HepG2 (cell line): Measurements from ENCODE around the gene PIK3CB. TPM values are rescaled to one million over a fixed set of nuclear protein-coding genes. Genes with fewer than 3 reads are reported as not detected.

ENCODE experiments used
- ATAC-seq: fragments of 200-7000 bp; cut with Tn5 transposase; 3 replicates; pipeline ENCODE4 v1.9.1; 2020; ENCODE audit warnings: mild to moderate bottlenecking, moderate library complexity
- BruUV-seq: library from RNA; stranded (reverse); fragments of 400-500 nt; replicated peaks from 2 replicates; lab custom pipeline; 2021; lab: Mats Ljungman, UMichigan
- CTCF ChIA-PET: fragments of 300-600 bp; formaldehyde crosslinking; extraction: SDS; loops from one replicate; lab custom pipeline; 2021; ENCODE audit warnings: low total read pairs, inconsistent platforms, low intra/inter-chr PET ratio; lab: Yijun Ruan, JAX
- POLR2A ChIA-PET: fragments of 350-600 bp; sonication (Branson Sonifier 250); formaldehyde crosslinking; loops from one replicate; lab custom pipeline; 2020; ENCODE audit warnings: antibody characterized with exemption, inconsistent platforms; lab: Yijun Ruan, JAX
- DNase-seq: peaks from one replicate; pipeline ENCODE4 v3.0.0-alpha.2; 2015; ENCODE audit warnings: low spot score
- FAIRE-seq: peaks from 3 replicates; lab custom pipeline; 2011; peaks lifted over from hg19 to GRCh38; lab: Jason Lieb, UNC
- H2AFZ ChIP-seq: one replicate; pipeline ENCODE4 v1.6.1; 2011; ENCODE audit warnings: low read length, inconsistent platforms
- H3K27ac ChIP-seq: fragments of 300-600 bp; 3 replicates; pipeline ENCODE4 v1.8.0; 2011; ENCODE audit warnings: mixed run types, mild to moderate bottlenecking, mixed read lengths, low read length, inconsistent platforms; ENCODE audit not compliant: insufficient read depth; ENCODE audit errors: extremely low read length
- H3K27me3 ChIP-seq, 2 experiments: fragments of 200-600 bp in 1 of 2; 2 replicates in 1 of 2; 3 replicates in 1 of 2; pipeline versions ENCODE4 v1.6.0 to v1.8.0; 2011; ENCODE audit warnings: low read length in 2 of 2, mild to moderate bottlenecking in 2 of 2, moderate library complexity in 2 of 2, inconsistent platforms in 1 of 2; ENCODE audit not compliant: insufficient read depth in 2 of 2, control insufficient read depth in 1 of 2
- H3K36me3 ChIP-seq, 2 experiments: fragments of 200-600 bp in 1 of 2; replicated peaks in 1 of 2; 2 replicates in 1 of 2; 3 replicates in 1 of 2; pipeline versions ENCODE4 v1.5.1 to v1.8.0; 2011; ENCODE audit warnings: low read length in 2 of 2, inconsistent platforms in 1 of 2; ENCODE audit not compliant: insufficient read depth in 2 of 2, control insufficient read depth in 1 of 2
- H3K4me1 ChIP-seq: 2 replicates; pipeline ENCODE4 v1.5.1; 2012; ENCODE audit warnings: low read length, inconsistent platforms; ENCODE audit not compliant: insufficient read depth
- H3K4me2 ChIP-seq: 2 replicates; pipeline ENCODE4 v1.6.0; 2011; ENCODE audit warnings: low read depth, low read length, inconsistent platforms
- H3K4me3 ChIP-seq, 3 experiments: fragments of 200-600 bp in 1 of 3; sonication (generic), shearing (Covaris generic) in 1 of 3; replicated peaks in 1 of 3; 2 replicates each; pipeline ENCODE4 v1.5.1; 2011 to 2016; ENCODE audit warnings: low read length in 3 of 3, inconsistent platforms in 2 of 3, low read depth in 2 of 3, mild to moderate bottlenecking in 2 of 3, control low read depth in 1 of 3, mixed read lengths in 1 of 3; ENCODE audit not compliant: insufficient read depth in 1 of 3
- H3K79me2 ChIP-seq: one replicate; pipeline ENCODE4 v1.6.1; 2011; ENCODE audit warnings: low read length, inconsistent platforms; ENCODE audit not compliant: insufficient read depth
- H3K9ac ChIP-seq: 2 replicates; pipeline ENCODE4 v1.6.0; 2011; ENCODE audit warnings: mild to moderate bottlenecking, low read depth, low read length, inconsistent platforms; ENCODE audit not compliant: insufficient read depth
- H3K9me3 ChIP-seq: 2 replicates; pipeline ENCODE4 v1.5.1; 2012; ENCODE audit warnings: mild to moderate bottlenecking, low read length
- H4K20me1 ChIP-seq: 2 replicates; pipeline ENCODE4 v1.6.0; 2011; ENCODE audit warnings: inconsistent platforms, mild to moderate bottlenecking, low read length, moderate library complexity; ENCODE audit not compliant: insufficient read depth
- ATRX ChIP-seq: sonication (generic); formaldehyde crosslinking; IDR thresholded peaks from 2 replicates; pipeline ENCODE4 v1.4.0; 2020; ENCODE audit warnings: missing genetic modification reagents, borderline replicate concordance
- FOXK2 ChIP-seq: fragments of 450-650 bp; IDR thresholded peaks from 2 replicates; pipeline ENCODE4 v1.6.1; 2016
- HMGXB3 ChIP-seq: sonication (generic); formaldehyde crosslinking; IDR thresholded peaks from 2 replicates; pipeline ENCODE4 v1.4.0; 2020; ENCODE audit warnings: missing genetic modification reagents, borderline replicate concordance
- HNRNPK ChIP-seq: fragments of 200-400 bp; formaldehyde crosslinking; IDR thresholded peaks from 2 replicates; pipeline ENCODE4 v1.6.1; 2018; ENCODE audit warnings: low read length, low read depth, moderate library complexity, mild to moderate bottlenecking; ENCODE audit not compliant: poor library complexity, severe bottlenecking
- RNF219 ChIP-seq: sonication (generic); formaldehyde crosslinking; IDR thresholded peaks from 2 replicates; pipeline ENCODE4 v1.5.0; 2020; ENCODE audit warnings: mild to moderate bottlenecking, missing genetic modification reagents
- SIN3A ChIP-seq: IDR thresholded peaks from 2 replicates; pipeline ENCODE4 v1.6.1; 2011; ENCODE audit warnings: low read depth, mild to moderate bottlenecking, control low read depth, low read length, borderline replicate concordance
- ZNF121 ChIP-seq: sonication (generic); formaldehyde crosslinking; IDR thresholded peaks from 2 replicates; pipeline ENCODE4 v1.5.0; 2020; ENCODE audit warnings: mild to moderate bottlenecking, missing genetic modification reagents
- ZNF770 ChIP-seq: sonication (generic); formaldehyde crosslinking; IDR thresholded peaks from 2 replicates; pipeline ENCODE4 v1.5.0; 2020; ENCODE audit warnings: mild to moderate bottlenecking, missing genetic modification reagents
- WGBS: methylation state at CpG from one replicate; pipeline ENCODE4 v1.1.6; 2017; ENCODE audit warnings: low lambda C conversion rate; 5-methylcytosine and 5-hydroxymethylcytosine counted together
- in situ Hi-C: cut with HindIII; loops from 2 replicates; pipeline ENCODE4 v1.10.0; 2017; ENCODE audit warnings: low pct_unique_long_range_greater_than_20kb; ENCODE audit not compliant: extremely low pct_ligation_motif_present
- intact Hi-C: fragments of 100-400 bp; cut with micrococcal nuclease; formaldehyde crosslinking; loops from one replicate; pipeline ENCODE4 v1.10.0; 2022; ENCODE audit not compliant: unreplicated experiment
- polyA plus RNA-seq, 8 experiments: library from polyadenylated mRNA; depleted of rRNA in 3 of 8; stranded (reverse) in 7 of 8; unstranded in 1 of 8; fragments of >200 nt; fragmentation: Illumina TruSeq in 4 of 8; extraction: Trizol in 4 of 8; gene quantifications; 2 replicates each; pipeline versions ENCODE4 v1.2.1 to v1.2.3, GENCODE V29; 2011 to 2016; ENCODE audit warnings: low read depth in 4 of 8, missing spikeins in 1 of 8, mixed read lengths in 1 of 8; ENCODE audit not compliant: insufficient read depth in 1 of 8
- total RNA-seq, 5 experiments: library from RNA; depleted of rRNA; stranded (reverse); fragments of >200 nt; fragmentation: Illumina TruSeq; extraction: Trizol; gene quantifications; 2 replicates each; pipeline ENCODE4 v1.2.3, GENCODE V29; 2016; ENCODE audit warnings: low read depth in 1 of 5
- TF ChIP-seq, protein P1 (sequence below): sonication (generic); formaldehyde crosslinking; IDR thresholded peaks from 2 replicates; pipeline ENCODE4 v1.4.0; 2020; ENCODE audit warnings: missing genetic modification reagents

PIK3CB gene
- total and polyA plus RNA-seq, 2 of the 13 experiments (the other 11 are each of a cell fraction or from before 2014, with no cell fraction given), result 6.6 to 18.7 TPM

- TF ChIP-seq HMGXB3 (CRISPR knock-in tag), result no peak
- TF ChIP-seq ATRX (CRISPR knock-in tag), result no peak
- TF ChIP-seq, protein P1, sequence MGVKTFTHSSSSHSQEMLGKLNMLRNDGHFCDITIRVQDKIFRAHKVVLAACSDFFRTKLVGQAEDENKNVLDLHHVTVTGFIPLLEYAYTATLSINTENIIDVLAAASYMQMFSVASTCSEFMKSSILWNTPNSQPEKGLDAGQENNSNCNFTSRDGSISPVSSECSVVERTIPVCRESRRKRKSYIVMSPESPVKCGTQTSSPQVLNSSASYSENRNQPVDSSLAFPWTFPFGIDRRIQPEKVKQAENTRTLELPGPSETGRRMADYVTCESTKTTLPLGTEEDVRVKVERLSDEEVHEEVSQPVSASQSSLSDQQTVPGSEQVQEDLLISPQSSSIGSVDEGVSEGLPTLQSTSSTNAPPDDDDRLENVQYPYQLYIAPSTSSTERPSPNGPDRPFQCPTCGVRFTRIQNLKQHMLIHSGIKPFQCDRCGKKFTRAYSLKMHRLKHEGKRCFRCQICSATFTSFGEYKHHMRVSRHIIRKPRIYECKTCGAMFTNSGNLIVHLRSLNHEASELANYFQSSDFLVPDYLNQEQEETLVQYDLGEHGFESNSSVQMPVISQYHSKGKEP (CRISPR knock-in tag), result no peak
- no peak for TF ChIP-seq HNRNPK
- TF ChIP-seq, all 625 proteins: peak for 0
Observed at GRCh38 chr3:138782755-138783154, 52.0 kb downstream of the PIK3CB start (continued).

GRCh38 chr3:138781012-138781470 lies 53.7 kb downstream of the PIK3CB start:
- Histone ChIP-seq H3K4me3 (no peak overlapping the region), H3K9me3 (no peaks in the 10 kb centered on the region), H3K27me3 (no peaks in the 10 kb centered on the region), H3K4me1 (peaks cover 12% of the 10 kb centered on the region), H3K27ac (no peak overlapping the region), H3K4me2 (no peak overlapping the region), H3K79me2 (peaks cover 42% of the 10 kb centered on the region), H3K9ac (no peak overlapping the region), H3K36me3 (peaks cover 2 to 13% of the 10 kb centered on the region in 2 experiments; a peak in 2 of 5 replicates), H4K20me1 (peaks cover 12% of the 10 kb centered on the region; the same call in 1 of the 2 replicates), H2AFZ (no peak overlapping the region)
- 78% methylated on average over 5 of the region's 5 CpGs for WGBS
- BruUV-seq, result no TSS peak
- peak; percentile 47; the same call in 2 of the 3 replicates for ATAC-seq
- in situ Hi-C loops (no loop called here), intact Hi-C loops (no loop called here)
- ChIA-PET POLR2A (interaction anchor here (1.0 to 2.5 kb wide), 2 partner anchors 82 to 134 kb away, joined by 3 to 6 read pairs; no protein-coding TSS in a partner anchor), CTCF (no interaction called here)
- no peak for DNase-seq
- peak; percentile 78 for TF ChIP-seq ZNF770 (CRISPR knock-in tag)
- no peak for TF ChIP-seq FOXK2
- TF ChIP-seq RNF219 (CRISPR knock-in tag), result no peak
- peak; percentile 58; the same call in 1 of the 2 replicates for TF ChIP-seq ZNF121 (CRISPR knock-in tag)
- no peak for TF ChIP-seq SIN3A
- FAIRE-seq, result no peak
